A549 (cell line): Measurements from ENCODE around the gene ADAMTS13. TPM values are rescaled to one million over a fixed set of nuclear protein-coding genes. Genes with fewer than 3 reads are reported as not detected.

Experiments
- ATAC-seq, 2 experiments: fragments of 200-7000 bp in 1 of 2; fragments of >200 bp in 1 of 2; cut with Nextera tagmentation in 1 of 2; cut with Tn5 transposase in 1 of 2; 3 replicates each; pipeline versions ENCODE4 v1.8.0 to v1.9.1; 2018 to 2020; ENCODE audit warnings: mild to moderate bottlenecking in 1 of 2, moderate library complexity in 1 of 2
- CTCF ChIA-PET: fragments of 300-600 bp; sonication (Branson Sonifier 250); formaldehyde crosslinking; extraction: SDS; loops from one replicate; lab custom pipeline; 2021; ENCODE audit warnings: antibody characterized with exemption, inconsistent platforms; lab: Yijun Ruan, JAX
- POLR2A ChIA-PET: fragments of 350-600 bp; formaldehyde crosslinking; extraction: SDS; loops from one replicate; lab custom pipeline; 2021; ENCODE audit warnings: antibody characterized with exemption, inconsistent platforms; lab: Yijun Ruan, JAX
- DNase-seq, 2 experiments: peaks; one replicate each; pipeline versions ENCODE4 v3.0.0 to v3.0.0-alpha.2; 2011 to 2016; ENCODE audit warnings: low read depth in 1 of 2, low spot score in 1 of 2
- FAIRE-seq: peaks from 2 replicates; lab custom pipeline; 2011; peaks lifted over from hg19 to GRCh38; lab: Jason Lieb, UNC
- H3K27ac ChIP-seq, 2 experiments: fragments of >200 bp; sonication (Bioruptor Twin); formaldehyde crosslinking; 3 replicates each; pipeline ENCODE4 v1.5.1; 2016 to 2017
- H3K4me1 ChIP-seq: fragments of >200 bp; sonication (Bioruptor Twin); formaldehyde crosslinking; 3 replicates; pipeline ENCODE4 v1.6.1; 2016
- H3K4me2 ChIP-seq: fragments of >200 bp; sonication (Bioruptor Twin); formaldehyde crosslinking; 3 replicates; pipeline ENCODE4 v1.6.1; 2016
- H3K4me3 ChIP-seq: fragments of >200 bp; sonication (Bioruptor Twin); formaldehyde crosslinking; 3 replicates; pipeline ENCODE4 v1.5.1; 2016
- H3K9me3 ChIP-seq: fragments of >200 bp; sonication (Bioruptor Twin); formaldehyde crosslinking; 3 replicates; pipeline ENCODE4 v1.6.1; 2016
- ATOH8 ChIP-seq: fragments of 250-450 bp; sonication (Bioruptor Pico); IDR thresholded peaks from 2 replicates; pipeline ENCODE4 v1.5.0; 2020; ENCODE audit warnings: low read depth, mild to moderate bottlenecking, moderate library complexity
- BHLHE40 ChIP-seq: IDR thresholded peaks from 2 replicates; pipeline ENCODE4 v1.6.1; 2012; ENCODE audit warnings: low read depth, low read length, inconsistent platforms
- CEBPB ChIP-seq, 2 experiments: fragments of >200 bp in 1 of 2; sonication (Bioruptor Twin) in 1 of 2; formaldehyde crosslinking in 1 of 2; IDR thresholded peaks; 2 replicates each; pipeline ENCODE4 v1.6.1; 2012 to 2016
- CHD4 ChIP-seq: fragments of 200-600 bp; sonication (generic); IDR thresholded peaks from 2 replicates; pipeline ENCODE4 v1.6.1; 2016; ENCODE audit warnings: antibody characterized with exemption, mild to moderate bottlenecking, borderline replicate concordance
- E2F6 ChIP-seq: IDR thresholded peaks from 2 replicates; pipeline ENCODE4 v1.6.1; 2012; ENCODE audit warnings: low read depth, borderline replicate concordance
- ELK1 ChIP-seq: fragments of 150-350 bp; IDR thresholded peaks from 2 replicates; pipeline ENCODE4 v1.6.1; 2014; ENCODE audit warnings: low read depth, mild to moderate bottlenecking, low read length
- ESRRA ChIP-seq: fragments of 150-350 bp; IDR thresholded peaks from 2 replicates; pipeline ENCODE4 v1.6.1; 2014; ENCODE audit warnings: mild to moderate bottlenecking, low read length, borderline replicate concordance
- FOSB ChIP-seq: fragments of 250-450 bp; sonication (Bioruptor Pico); IDR thresholded peaks from 2 replicates; pipeline ENCODE4 v1.5.0; 2020; ENCODE audit warnings: mild to moderate bottlenecking, moderate library complexity
- FOXS1 ChIP-seq: fragments of 250-450 bp; sonication (Bioruptor Pico); IDR thresholded peaks from 2 replicates; pipeline ENCODE4 v1.5.0; 2020; ENCODE audit warnings: mild to moderate bottlenecking, moderate library complexity
- HOXB5 ChIP-seq: fragments of 250-450 bp; sonication (Bioruptor Pico); IDR thresholded peaks from 2 replicates; pipeline ENCODE4 v1.5.0; 2020; ENCODE audit warnings: mild to moderate bottlenecking, moderate library complexity
- KDM5A ChIP-seq: fragments of 200-600 bp; sonication (generic); IDR thresholded peaks from 2 replicates; pipeline ENCODE4 v1.6.1; 2016; ENCODE audit warnings: antibody characterized with exemption, mild to moderate bottlenecking
- PBX3 ChIP-seq: IDR thresholded peaks from 2 replicates; pipeline ENCODE4 v1.6.1; 2012
- PHF8 ChIP-seq: fragments of 200-600 bp; sonication (generic); IDR thresholded peaks from 2 replicates; pipeline ENCODE4 v1.6.1; 2016; ENCODE audit warnings: low read depth, mild to moderate bottlenecking, antibody characterized with exemption, moderate library complexity, borderline replicate concordance
- RARB ChIP-seq: fragments of 250-450 bp; sonication (Bioruptor Pico); IDR thresholded peaks from 2 replicates; pipeline ENCODE4 v1.8.0; 2021; ENCODE audit warnings: mild to moderate bottlenecking, moderate library complexity
- REST ChIP-seq: fragments of 200-600 bp; sonication (generic); IDR thresholded peaks from 2 replicates; pipeline ENCODE4 v1.6.1; 2016; ENCODE audit warnings: antibody characterized with exemption, mild to moderate bottlenecking, moderate library complexity
- RFX5 ChIP-seq: fragments of 450-650 bp; IDR thresholded peaks from 2 replicates; pipeline ENCODE4 v1.7.1; 2014; ENCODE audit warnings: antibody characterized with exemption, mild to moderate bottlenecking, moderate library complexity
- RNF2 ChIP-seq: fragments of 200-600 bp; sonication (generic); IDR thresholded peaks from 2 replicates; pipeline ENCODE4 v1.6.1; 2016; ENCODE audit warnings: low read depth, mild to moderate bottlenecking, antibody characterized with exemption, moderate library complexity, borderline replicate concordance
- SMC3 ChIP-seq: fragments of >200 bp; sonication (Bioruptor Twin); formaldehyde crosslinking; IDR thresholded peaks from 3 replicates; pipeline ENCODE4 v1.6.1; 2018; ENCODE audit warnings: inconsistent platforms
- SREBF2 ChIP-seq: fragments of 450-650 bp; IDR thresholded peaks from 2 replicates; pipeline ENCODE4 v1.6.1; 2014; ENCODE audit warnings: mild to moderate bottlenecking, moderate library complexity
- TFCP2L1 ChIP-seq: fragments of 250-450 bp; sonication (Bioruptor Pico); IDR thresholded peaks from 2 replicates; pipeline ENCODE4 v1.5.0; 2021; ENCODE audit warnings: mild to moderate bottlenecking
- USF2 ChIP-seq: fragments of 450-650 bp; IDR thresholded peaks from 2 replicates; pipeline ENCODE4 v1.6.1; 2014; ENCODE audit warnings: antibody characterized with exemption
- ZC3H11A ChIP-seq: fragments of 450-650 bp; IDR thresholded peaks from 2 replicates; pipeline ENCODE4 v1.6.1; 2014; ENCODE audit warnings: antibody characterized with exemption, mild to moderate bottlenecking
- ZNF302 ChIP-seq: fragments of 250-450 bp; sonication (Bioruptor Pico); IDR thresholded peaks from 2 replicates; pipeline ENCODE4 v1.9.0; 2021; ENCODE audit warnings: inconsistent platforms, mild to moderate bottlenecking, moderate library complexity
- ZSCAN20 ChIP-seq: fragments of 250-450 bp; sonication (Bioruptor Pico); IDR thresholded peaks from 2 replicates; pipeline ENCODE4 v1.8.0; 2022; ENCODE audit warnings: mild to moderate bottlenecking, moderate library complexity
- WGBS: methylation state at CpG from one replicate; pipeline ENCODE4 v1.1.6; 2017; ENCODE audit errors: missing lambda C conversion rate; 5-methylcytosine and 5-hydroxymethylcytosine counted together
- polyA plus RNA-seq, 4 experiments: library from polyadenylated mRNA; depleted of rRNA in 3 of 4; stranded (reverse); fragments of >200 nt; fragmentation: RNase III in 1 of 4; extraction: RNeasy Plus Mini Kit Qiagen cat#74134 plus additional on column Dnase treatment in 1 of 4; gene quantifications; 2 replicates in 3 of 4; 3 replicates in 1 of 4; pipeline ENCODE4 v1.2.3, GENCODE V29; 2011 to 2017

The ADAMTS13 gene
- polyA plus RNA-seq, 2 of the 4 experiments (the other 2 are of a cell fraction): 0.80 to 0.98 TPM

GRCh38 chr9:133472753-133473378, 50.7 kb downstream of the ADAMTS13 start:
- Histone ChIP-seq H3K4me2 (no peak overlapping the region), H3K9me3 (no peaks in the 10 kb centered on the region), H3K4me3 (no peak overlapping the region)
- TF ChIP-seq SREBF2 (no peak), SMC3 (no peak), TFCP2L1 (CRISPR knock-in tag) (no peak), ESRRA (no peak), REST (no peak), RNF2 (no peak), FOXS1 (CRISPR knock-in tag) (no peak)
- TF ChIP-seq, all 56 proteins: peak for 0
- WGBS: 95% methylated on average over 17 of the region's 19 CpGs
- POLR2A ChIA-PET: no interaction called here
- no peak for FAIRE-seq
- CTCF ChIA-PET: interaction anchor here (0.7 to 1.3 kb wide), 7 partner anchors 8 to 270 kb away, joined by 3 to 4 read pairs (median 3); no protein-coding TSS in a partner anchor
- Histone ChIP-seq H3K4me1 (peaks cover 2% of the 10 kb centered on the region), H3K27ac (no peak overlapping the region)
- no peak for ATAC-seq
- DNase-seq: no peak

GRCh38 chr9:133473743-133474142, 51.6 kb downstream of the ADAMTS13 start:
- Histone ChIP-seq H3K4me2 (no peak overlapping the region), H3K9me3 (no peaks in the 10 kb centered on the region), H3K27ac (no peak overlapping the region), H3K4me3 (no peak overlapping the region), H3K4me1 (peaks cover 7% of the 10 kb centered on the region)
- 93% methylated on average over 15 of the region's 20 CpGs for WGBS
- ATAC-seq (no peak), DNase-seq (no peak), FAIRE-seq (no peak)
- POLR2A ChIA-PET: no interaction called here
- CTCF ChIA-PET: interaction anchor here (1.0 to 2.6 kb wide), 7 partner anchors 8 to 293 kb away, joined by 3 to 12 read pairs (median 3); no protein-coding TSS in a partner anchor
- TF ChIP-seq RFX5: no peak
- no peak for TF ChIP-seq ELK1
- no peak for TF ChIP-seq RARB (CRISPR knock-in tag)
- TF ChIP-seq FOXS1 (CRISPR knock-in tag): no peak
- TF ChIP-seq PHF8: no peak
- no peak for TF ChIP-seq FOSB
- TF ChIP-seq ZC3H11A: no peak
- no peak for TF ChIP-seq BHLHE40
- TF ChIP-seq CEBPB (IDR thresholded peaks at IDR 0.05): no peak
- no peak for TF ChIP-seq ZNF302 (CRISPR knock-in tag)
- no peak for TF ChIP-seq PBX3
- TF ChIP-seq ZSCAN20 (CRISPR knock-in tag): no peak
- no peak for TF ChIP-seq CHD4
- TF ChIP-seq SMC3: no peak
- TF ChIP-seq RNF2: no peak
- TF ChIP-seq USF2: no peak
- no peak for TF ChIP-seq KDM5A
- TF ChIP-seq HOXB5 (CRISPR knock-in tag): no peak
- no peak for TF ChIP-seq E2F6
- TF ChIP-seq ATOH8 (CRISPR knock-in tag): no peak
